Measurements from ENCODE around the gene TNF. TPM values are rescaled to one million over a fixed set of nuclear protein-coding genes. Genes with fewer than 3 reads are reported as not detected.

The TNF gene
- total and polyA plus RNA-seq, 2 donors (not counting 1 experiment from before 2014, with no cell fraction given), result not detected

DNA sequence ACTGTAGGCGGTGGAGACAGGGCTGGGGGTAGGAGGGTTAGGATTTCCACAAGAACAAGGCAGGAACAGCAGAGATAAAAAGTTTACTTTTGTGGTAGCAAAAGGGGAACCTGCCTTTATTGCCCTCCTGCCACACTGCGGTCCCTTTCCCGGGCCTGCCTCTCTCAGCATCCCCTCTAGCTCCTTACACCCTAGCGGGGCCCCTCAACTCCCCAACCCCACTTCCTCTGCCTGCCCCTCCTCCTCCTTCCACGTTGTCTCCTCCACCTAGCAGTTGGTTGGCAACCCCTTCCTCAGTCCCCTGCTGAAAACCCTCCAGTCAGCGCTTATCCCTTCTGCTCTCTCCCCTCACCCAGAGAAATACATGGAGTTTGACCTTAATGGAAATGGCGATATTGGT is 40.4 kb downstream of the TNF start:
- no peak for DNase-seq (ENCODE audit: low read depth in 2 of 2)
- Histone ChIP-seq H3K79me2 (ENCODE audit: control insufficient read depth, insufficient read depth, low read length) (no peaks in the 10 kb centered on the region), H3K27ac (ENCODE audit: insufficient read depth, low read length) (no peak overlapping the region), H3K36me3 (ENCODE audit: control insufficient read depth, insufficient read depth, low read length) (no peaks in the 10 kb centered on the region), H2AFZ (ENCODE audit: low read length) (no peak overlapping the region), H3K9me3 (ENCODE audit: control insufficient read depth, insufficient read depth, low read depth, low read length) (no peaks in the 10 kb centered on the region), H3K4me1 (ENCODE audit: control insufficient read depth, extremely low read depth, insufficient read depth, low read length) (no peaks in the 10 kb centered on the region), H3K9ac (ENCODE audit: insufficient read depth, low read length) (no peak overlapping the region), H4K20me1 (ENCODE audit: control insufficient read depth, extremely low read depth, insufficient read depth, low read length) (no peaks in the 10 kb centered on the region), H3K4me3 (replicated peaks in 1 of 4; ENCODE audit: control extremely low read depth in 1 of 4, insufficient read depth in 1 of 4, low read depth in 3 of 4, low read length in 4 of 4) (no peak overlapping the region), H3K27me3 (ENCODE audit: control insufficient read depth, insufficient read depth, low read length) (peaks cover 3% of the 10 kb centered on the region), H3K4me2 (ENCODE audit: extremely low read depth, insufficient read depth, low read length) (no peak overlapping the region)
- TF ChIP-seq EZH2 (IDR thresholded peaks at IDR 0.05; ENCODE audit: low read length, missing control alignments), result no peak
- TF ChIP-seq, protein P1, sequence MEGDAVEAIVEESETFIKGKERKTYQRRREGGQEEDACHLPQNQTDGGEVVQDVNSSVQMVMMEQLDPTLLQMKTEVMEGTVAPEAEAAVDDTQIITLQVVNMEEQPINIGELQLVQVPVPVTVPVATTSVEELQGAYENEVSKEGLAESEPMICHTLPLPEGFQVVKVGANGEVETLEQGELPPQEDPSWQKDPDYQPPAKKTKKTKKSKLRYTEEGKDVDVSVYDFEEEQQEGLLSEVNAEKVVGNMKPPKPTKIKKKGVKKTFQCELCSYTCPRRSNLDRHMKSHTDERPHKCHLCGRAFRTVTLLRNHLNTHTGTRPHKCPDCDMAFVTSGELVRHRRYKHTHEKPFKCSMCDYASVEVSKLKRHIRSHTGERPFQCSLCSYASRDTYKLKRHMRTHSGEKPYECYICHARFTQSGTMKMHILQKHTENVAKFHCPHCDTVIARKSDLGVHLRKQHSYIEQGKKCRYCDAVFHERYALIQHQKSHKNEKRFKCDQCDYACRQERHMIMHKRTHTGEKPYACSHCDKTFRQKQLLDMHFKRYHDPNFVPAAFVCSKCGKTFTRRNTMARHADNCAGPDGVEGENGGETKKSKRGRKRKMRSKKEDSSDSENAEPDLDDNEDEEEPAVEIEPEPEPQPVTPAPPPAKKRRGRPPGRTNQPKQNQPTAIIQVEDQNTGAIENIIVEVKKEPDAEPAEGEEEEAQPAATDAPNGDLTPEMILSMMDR (conservative IDR thresholded peaks at IDR 0.05 in 1 of 2, IDR thresholded peaks at IDR 0.05 in 1 of 2; ENCODE audit: low read depth in 1 of 2, low read length in 2 of 2), result no peak

DNA sequence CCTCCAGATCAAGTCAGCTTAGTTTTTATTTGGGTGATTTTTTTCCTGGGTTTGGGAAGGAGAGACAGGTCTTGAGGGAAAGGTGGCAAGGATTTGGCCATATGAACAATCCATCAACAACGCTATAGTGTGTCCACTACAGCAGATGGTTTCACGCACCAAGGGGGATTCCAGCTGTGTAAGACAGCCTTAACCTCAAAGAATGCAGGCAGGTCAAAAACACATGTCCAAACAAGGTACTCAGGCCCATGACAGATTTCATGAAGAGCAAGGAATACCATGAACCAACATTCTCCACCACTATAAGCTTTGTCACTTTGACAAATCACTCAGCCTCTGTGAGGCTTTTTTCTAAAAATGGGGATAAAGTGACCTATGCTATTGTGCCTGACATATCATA is 41.6 kb downstream of the TNF start:
- H3K4me2 ChIP-seq (ENCODE audit: extremely low read depth, insufficient read depth, low read length), result no peak overlapping the region
- H2AFZ ChIP-seq (ENCODE audit: low read length), result no peak overlapping the region
- no peak overlapping the region for H3K9ac ChIP-seq (ENCODE audit: insufficient read depth, low read length)
- H3K9me3 ChIP-seq (ENCODE audit: control insufficient read depth, insufficient read depth, low read depth, low read length), result no peaks in the 10 kb centered on the region
- H3K79me2 ChIP-seq (ENCODE audit: control insufficient read depth, insufficient read depth, low read length), result peaks cover 13% of the 10 kb centered on the region
- H3K27ac ChIP-seq (ENCODE audit: insufficient read depth, low read length), result no peak overlapping the region
- no peaks in the 10 kb centered on the region for H4K20me1 ChIP-seq (ENCODE audit: control insufficient read depth, extremely low read depth, insufficient read depth, low read length)
- H3K4me3 ChIP-seq (replicated peaks in 1 of 4; ENCODE audit: control extremely low read depth in 1 of 4, insufficient read depth in 1 of 4, low read depth in 3 of 4, low read length in 4 of 4), result no peak overlapping the region
- H3K27me3 ChIP-seq (ENCODE audit: control insufficient read depth, insufficient read depth, low read length), result peaks cover 3% of the 10 kb centered on the region
- no peaks in the 10 kb centered on the region for H3K4me1 ChIP-seq (ENCODE audit: control insufficient read depth, extremely low read depth, insufficient read depth, low read length)
- DNase-seq (ENCODE audit: low read depth in 2 of 2), result no peak
- TF ChIP-seq, protein P1 (conservative IDR thresholded peaks at IDR 0.05 in 1 of 2, IDR thresholded peaks at IDR 0.05 in 1 of 2; ENCODE audit: low read depth in 1 of 2, low read length in 2 of 2), result no peak
- no peaks in the 10 kb centered on the region for H3K36me3 ChIP-seq (ENCODE audit: control insufficient read depth, insufficient read depth, low read length)

DNA sequence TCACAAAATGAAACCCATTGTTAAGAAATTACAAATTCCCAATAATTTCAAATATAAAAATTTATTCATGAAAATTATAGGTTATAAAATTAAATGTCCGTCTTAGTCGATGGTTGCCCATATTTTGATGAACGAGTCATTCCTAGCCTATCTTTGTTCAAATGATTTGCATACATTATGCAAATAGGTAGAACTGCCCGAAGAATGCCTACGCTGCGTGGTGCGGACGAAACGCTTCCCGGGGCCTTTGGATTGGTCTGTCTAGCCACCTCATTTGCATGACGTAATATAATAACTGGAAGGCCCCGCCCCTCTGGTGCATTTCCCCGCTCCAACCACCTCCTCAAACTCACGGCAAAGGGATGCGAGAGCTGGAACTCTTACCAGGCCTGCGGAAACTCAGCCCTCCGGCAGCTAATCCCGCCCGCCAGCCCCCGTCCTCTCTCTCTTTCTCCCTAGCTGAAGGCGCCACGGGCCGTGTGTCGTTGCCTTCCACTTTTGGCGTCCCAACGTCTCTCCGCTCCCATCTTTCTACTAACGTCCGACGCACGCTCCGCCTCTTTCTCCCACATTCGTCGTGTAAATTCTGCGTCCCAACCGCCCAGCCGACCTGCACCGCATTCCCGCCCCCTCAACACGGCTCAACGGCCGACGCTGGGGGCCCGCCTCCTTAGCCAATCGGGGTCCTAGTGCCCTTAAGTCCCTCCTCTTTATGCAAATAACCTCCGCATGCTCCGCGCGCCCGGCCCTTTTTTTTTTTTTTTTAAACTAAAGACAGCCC is 44.6 kb downstream of the TNF start:
- TF ChIP-seq, protein P1 (conservative IDR thresholded peaks at IDR 0.05 in 1 of 2, IDR thresholded peaks at IDR 0.05 in 1 of 2; ENCODE audit: low read depth in 1 of 2, low read length in 2 of 2), result no peak
- TF ChIP-seq EZH2 (IDR thresholded peaks at IDR 0.05; ENCODE audit: low read length, missing control alignments), result no peak
- DNase-seq (ENCODE audit: low read depth in 2 of 2), result peak; percentile 99 to 100
- H4K20me1 ChIP-seq (ENCODE audit: control insufficient read depth, extremely low read depth, insufficient read depth, low read length), result no peaks in the 10 kb centered on the region
- no peaks in the 10 kb centered on the region for H3K9me3 ChIP-seq (ENCODE audit: control insufficient read depth, insufficient read depth, low read depth, low read length)
- peak overlapping the region; percentile 89 for H3K4me2 ChIP-seq (ENCODE audit: extremely low read depth, insufficient read depth, low read length)
- H3K36me3 ChIP-seq (ENCODE audit: control insufficient read depth, insufficient read depth, low read length), result peaks cover 9% of the 10 kb centered on the region
- peak overlapping the region; percentile 91 for H3K9ac ChIP-seq (ENCODE audit: insufficient read depth, low read length)
- peaks cover 39% of the 10 kb centered on the region for H3K79me2 ChIP-seq (ENCODE audit: control insufficient read depth, insufficient read depth, low read length)
- peak overlapping the region; percentile 91 for H2AFZ ChIP-seq (ENCODE audit: low read length)
- H3K4me1 ChIP-seq (ENCODE audit: control insufficient read depth, extremely low read depth, insufficient read depth, low read length), result peaks cover 2% of the 10 kb centered on the region
- peak overlapping the region; percentile 100 for H3K27ac ChIP-seq (ENCODE audit: insufficient read depth, low read length)
- no peaks in the 10 kb centered on the region for H3K27me3 ChIP-seq (ENCODE audit: control insufficient read depth, insufficient read depth, low read length)
- H3K4me3 ChIP-seq (replicated peaks in 1 of 4; ENCODE audit: control extremely low read depth in 1 of 4, insufficient read depth in 1 of 4, low read depth in 3 of 4, low read length in 4 of 4), result peak overlapping the region; percentile 72 to 89 (median 79)

Data from fibroblast of lung (primary cell).